Mucosa of stomach (tissue), 1 donor: Measurements from ENCODE around the gene CTIF.
A peak's percentile ranks its signal among the peaks of the same experiment; 100 is the strongest.

Source experiments
- H3K27me3 ChIP-seq: one replicate; pipeline ENCODE4 v1.7.0; 2013; ENCODE audit warnings: mild to moderate bottlenecking, low read length; ENCODE audit not compliant: control insufficient read depth, insufficient read depth
- H3K36me3 ChIP-seq: one replicate; pipeline ENCODE4 v1.7.0; 2013; ENCODE audit warnings: low read length; ENCODE audit not compliant: control insufficient read depth, insufficient read depth
- H3K4me1 ChIP-seq: one replicate; pipeline ENCODE4 v1.7.0; 2013; ENCODE audit warnings: mild to moderate bottlenecking, low read length; ENCODE audit not compliant: control insufficient read depth, insufficient read depth
- H3K4me3 ChIP-seq: one replicate; pipeline ENCODE4 v1.7.0; 2013; ENCODE audit warnings: low read length
- H3K9ac ChIP-seq: one replicate; pipeline ENCODE4 v1.7.0; 2013; ENCODE audit warnings: mild to moderate bottlenecking, low read length, moderate library complexity
- H3K9me3 ChIP-seq: one replicate; pipeline ENCODE4 v1.7.0; 2013; ENCODE audit warnings: mild to moderate bottlenecking, low read length, moderate library complexity; ENCODE audit not compliant: control insufficient read depth
- donor health status: Pancreatic carcinoma.

Gene CTIF

GRCh38 chr18:48535956-48536355 lies 2.9 kb upstream of the CTIF start:
- no peaks in the 10 kb centered on the region for H3K9me3 ChIP-seq
- H3K27me3 ChIP-seq: peaks cover 1% of the 10 kb centered on the region
- no peaks in the 10 kb centered on the region for H3K4me1 ChIP-seq
- no peaks in the 10 kb centered on the region for H3K36me3 ChIP-seq
- no peak overlapping the region for H3K9ac ChIP-seq
- H3K4me3 ChIP-seq: no peak overlapping the region

GRCh38 chr18:48536516-48536915 lies 2.3 kb upstream of the CTIF start:
- Histone ChIP-seq H3K9me3 (no peaks in the 10 kb centered on the region), H3K36me3 (no peaks in the 10 kb centered on the region), H3K4me3 (no peak overlapping the region), H3K4me1 (peaks cover 3% of the 10 kb centered on the region), H3K27me3 (no peaks in the 10 kb centered on the region), H3K9ac (no peak overlapping the region)

- peak overlapping the region; percentile 75 for H3K9ac ChIP-seq
- peak overlapping the region; percentile 77 for H3K4me3 ChIP-seq
- peaks cover 6% of the 10 kb centered on the region for H3K4me1 ChIP-seq
- H3K9me3 ChIP-seq: no peaks in the 10 kb centered on the region
- H3K36me3 ChIP-seq: no peaks in the 10 kb centered on the region
- H3K27me3 ChIP-seq: no peaks in the 10 kb centered on the region
Observed at GRCh38 chr18:48539406-48540250, 797 bp downstream of the CTIF start.

- Histone ChIP-seq H3K27me3 (no peaks in the 10 kb centered on the region), H3K36me3 (no peaks in the 10 kb centered on the region), H3K4me1 (peaks cover 6% of the 10 kb centered on the region), H3K9me3 (no peaks in the 10 kb centered on the region), H3K4me3 (peak overlapping the region; percentile 60), H3K9ac (peak overlapping the region; percentile 75)
Observed at GRCh38 chr18:48540251-48541025, 1.6 kb downstream of the CTIF start.

GRCh38 chr18:48541026-48541746 lies 2.4 kb downstream of the CTIF start:
- H3K36me3 ChIP-seq: no peaks in the 10 kb centered on the region
- peak overlapping the region; percentile 67 for H3K9ac ChIP-seq
- H3K4me1 ChIP-seq: peaks cover 6% of the 10 kb centered on the region
- no peaks in the 10 kb centered on the region for H3K27me3 ChIP-seq
- H3K4me3 ChIP-seq: peak overlapping the region; percentile 60
- H3K9me3 ChIP-seq: no peaks in the 10 kb centered on the region

- Histone ChIP-seq H3K9me3 (no peaks in the 10 kb centered on the region), H3K4me3 (no peak overlapping the region), H3K36me3 (no peaks in the 10 kb centered on the region), H3K4me1 (peaks cover 6% of the 10 kb centered on the region), H3K9ac (peak overlapping the region; percentile 67), H3K27me3 (no peaks in the 10 kb centered on the region)
Observed at GRCh38 chr18:48541747-48542400, 3.0 kb downstream of the CTIF start.

- Histone ChIP-seq H3K4me1 (peaks cover 6% of the 10 kb centered on the region), H3K4me3 (no peak overlapping the region), H3K9me3 (no peaks in the 10 kb centered on the region), H3K27me3 (no peaks in the 10 kb centered on the region), H3K9ac (no peak overlapping the region), H3K36me3 (no peaks in the 10 kb centered on the region)
Observed at GRCh38 chr18:48542513-48543181, 3.8 kb downstream of the CTIF start.

- no peaks in the 10 kb centered on the region for H3K27me3 ChIP-seq
- no peaks in the 10 kb centered on the region for H3K36me3 ChIP-seq
- no peak overlapping the region for H3K4me3 ChIP-seq
- no peaks in the 10 kb centered on the region for H3K9me3 ChIP-seq
- H3K9ac ChIP-seq: no peak overlapping the region
- peaks cover 6% of the 10 kb centered on the region for H3K4me1 ChIP-seq
Observed at GRCh38 chr18:48543228-48543627, 4.4 kb downstream of the CTIF start.

GRCh38 chr18:48544116-48544515 lies 5.3 kb downstream of the CTIF start:
- Histone ChIP-seq H3K4me1 (peaks cover 6% of the 10 kb centered on the region), H3K27me3 (no peaks in the 10 kb centered on the region), H3K9me3 (no peaks in the 10 kb centered on the region), H3K4me3 (no peak overlapping the region), H3K36me3 (no peaks in the 10 kb centered on the region), H3K9ac (no peak overlapping the region)

- Histone ChIP-seq H3K9me3 (no peaks in the 10 kb centered on the region), H3K9ac (no peak overlapping the region), H3K4me1 (peaks cover 6% of the 10 kb centered on the region), H3K36me3 (no peaks in the 10 kb centered on the region), H3K4me3 (no peak overlapping the region), H3K27me3 (no peaks in the 10 kb centered on the region)
Observed at GRCh38 chr18:48544661-48545415, 6.0 kb downstream of the CTIF start.
